ENCODE results near the gene CTTN.
"Not testable (repeated sequence)": the region's sequence is repeated elsewhere in the genome, so short reads cannot be mapped to it uniquely, and the experiment has no call there.

CTTN gene

DNA sequence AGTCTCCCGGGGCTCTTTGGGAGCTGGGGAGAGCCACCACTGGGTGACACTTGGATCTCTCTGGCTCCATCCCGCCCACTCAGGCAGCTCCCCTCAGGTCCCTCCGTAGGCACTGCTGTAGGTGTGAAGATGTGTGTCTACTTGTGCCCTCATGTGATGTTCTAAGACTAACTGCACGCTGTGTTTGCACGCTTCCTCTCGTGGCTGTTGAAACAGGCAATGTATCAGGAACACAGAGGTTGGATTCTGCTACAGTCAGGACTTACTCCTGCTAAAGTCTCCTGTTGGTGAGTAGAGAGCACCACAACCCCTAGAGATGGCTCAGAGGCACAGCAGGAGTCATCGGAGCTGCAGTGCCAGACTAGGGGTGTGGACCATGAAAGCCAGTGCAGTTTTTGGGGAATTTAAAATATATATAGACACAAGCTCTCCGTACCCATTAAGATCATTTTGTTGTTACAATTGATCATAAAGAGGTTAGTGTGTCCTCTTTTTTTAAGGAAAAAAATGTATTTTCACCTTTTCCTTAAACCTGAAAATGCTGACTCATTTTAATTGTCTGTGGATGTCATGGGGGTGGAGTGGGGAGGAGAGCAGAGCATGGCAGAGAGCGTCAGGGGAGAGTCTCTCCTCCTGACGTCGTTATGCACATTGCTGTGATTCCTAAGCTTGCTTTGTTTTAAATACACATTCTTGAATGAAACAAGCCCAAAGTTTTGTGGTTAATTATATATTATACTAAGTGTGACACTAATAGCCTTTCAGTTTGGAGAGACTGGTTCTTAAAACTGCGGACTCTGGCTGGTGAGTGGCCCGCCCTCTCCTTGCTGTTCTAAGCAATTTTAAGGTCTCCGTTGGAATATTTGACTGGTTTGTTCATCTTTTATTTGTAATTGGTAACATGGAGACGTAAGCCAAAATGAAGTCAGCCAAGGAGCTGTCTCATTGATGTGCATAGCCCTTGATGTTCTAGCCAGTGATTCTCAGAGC is 16.2 kb upstream of the CTTN start:
- DNase-seq (ENCODE audit: low read depth) = no peak

DNA sequence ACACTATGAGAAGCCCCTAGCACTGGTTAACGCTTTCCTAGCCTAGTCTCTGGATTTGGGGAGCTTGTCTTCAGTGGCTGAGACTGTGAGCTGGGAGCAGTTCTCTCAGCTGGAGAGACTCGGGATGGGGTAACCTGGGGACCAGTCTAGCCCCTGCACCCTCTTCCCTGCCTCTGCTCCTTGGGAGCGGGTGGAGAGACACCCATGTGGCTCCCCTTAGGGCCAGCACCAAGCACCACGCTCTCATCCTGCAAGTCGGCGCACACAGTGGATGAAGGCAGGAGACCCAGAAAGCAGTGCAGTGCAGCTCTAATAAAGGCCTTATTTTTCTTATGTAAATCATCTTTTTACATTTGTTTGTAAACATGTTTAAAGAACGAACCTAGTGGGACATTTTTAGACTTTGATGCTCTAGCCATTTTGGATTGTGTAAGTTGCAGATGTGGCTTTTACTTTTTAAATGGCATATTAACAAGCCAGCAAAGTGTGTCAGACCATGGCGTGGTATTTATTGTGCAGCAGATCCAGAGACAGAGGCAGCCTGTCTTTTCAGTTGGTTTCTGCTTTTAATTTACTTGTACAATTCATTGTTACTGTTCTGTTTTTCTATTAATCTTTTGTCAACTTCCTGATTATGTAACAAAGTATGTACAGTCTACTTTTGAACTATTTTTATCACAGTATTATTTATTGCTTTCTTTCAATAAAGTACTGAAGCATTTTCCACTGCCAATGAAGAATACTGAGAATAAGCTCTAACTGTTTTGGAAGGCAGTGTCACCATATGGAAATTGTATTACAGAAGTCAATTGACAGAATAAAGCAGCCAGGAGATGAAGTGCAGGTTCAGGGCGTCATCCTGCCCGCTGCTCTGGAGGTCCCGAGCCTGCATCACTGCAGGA is 14.4 kb upstream of the CTTN start:
- DNase-seq (ENCODE audit: low read depth) = no peak

DNA sequence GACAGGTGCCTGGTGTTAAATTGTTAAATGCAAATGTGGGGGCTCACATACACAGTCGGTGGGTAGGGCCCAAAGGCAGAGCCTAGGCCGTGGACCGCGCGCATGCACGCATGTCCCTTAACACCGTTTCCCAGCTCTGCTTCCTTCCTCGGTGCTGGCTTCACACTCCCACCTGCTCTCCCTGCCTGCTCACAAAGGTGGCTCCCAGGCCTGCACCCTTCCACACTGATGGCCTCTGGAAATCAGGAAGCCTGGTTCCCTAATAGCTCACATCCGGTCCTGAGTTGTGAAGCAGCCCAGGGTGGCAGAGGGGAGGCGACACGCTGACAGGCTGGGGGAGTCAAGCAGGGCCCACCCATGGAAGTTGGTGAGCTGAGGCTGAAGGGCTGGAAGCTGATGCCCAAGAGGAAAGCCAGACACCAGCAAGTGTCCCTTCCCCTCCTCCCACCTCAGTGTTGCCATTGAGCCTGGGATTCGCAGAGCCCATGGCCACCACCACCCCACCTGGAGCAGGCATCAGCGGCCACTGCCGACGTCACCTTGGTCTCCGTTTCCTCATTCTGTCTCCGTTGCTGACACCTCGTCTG is 13.7 kb upstream of the CTTN start:
- no peak for DNase-seq (ENCODE audit: low read depth)

GRCh38 chr11:70387564-70387963 is 10.8 kb upstream of the CTTN start:
- DNase-seq (ENCODE audit: low read depth) = no peak

DNA sequence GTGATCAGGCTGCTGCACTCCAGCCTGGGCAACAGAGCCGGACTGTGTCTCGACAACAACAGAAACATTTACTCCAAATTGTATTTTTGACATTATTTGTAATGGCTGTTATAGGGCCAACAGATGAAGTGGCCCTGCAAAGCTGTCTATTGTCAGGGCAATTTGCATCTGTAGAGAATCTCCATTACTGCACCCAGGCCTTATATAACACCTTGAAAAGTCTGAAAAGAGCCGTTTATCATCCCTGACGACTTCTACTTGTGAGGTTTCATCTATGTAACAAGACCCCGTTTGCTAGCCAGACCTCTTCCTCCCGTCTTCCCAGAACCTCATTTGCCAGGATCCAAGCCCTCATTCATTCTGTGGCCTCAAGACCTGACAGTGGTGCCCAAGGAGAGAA is 9.1 kb upstream of the CTTN start:
- DNase-seq (ENCODE audit: low read depth) = no peak

GRCh38 chr11:70390882-70391281 is 7.4 kb upstream of the CTTN start:
- DNase-seq (ENCODE audit: low read depth) = not testable (repeated sequence)

- DNase-seq (ENCODE audit: low read depth) = no peak
These were observed 3.9 kb upstream of the CTTN start for GRCh38 chr11:70394211-70394950.

DNA sequence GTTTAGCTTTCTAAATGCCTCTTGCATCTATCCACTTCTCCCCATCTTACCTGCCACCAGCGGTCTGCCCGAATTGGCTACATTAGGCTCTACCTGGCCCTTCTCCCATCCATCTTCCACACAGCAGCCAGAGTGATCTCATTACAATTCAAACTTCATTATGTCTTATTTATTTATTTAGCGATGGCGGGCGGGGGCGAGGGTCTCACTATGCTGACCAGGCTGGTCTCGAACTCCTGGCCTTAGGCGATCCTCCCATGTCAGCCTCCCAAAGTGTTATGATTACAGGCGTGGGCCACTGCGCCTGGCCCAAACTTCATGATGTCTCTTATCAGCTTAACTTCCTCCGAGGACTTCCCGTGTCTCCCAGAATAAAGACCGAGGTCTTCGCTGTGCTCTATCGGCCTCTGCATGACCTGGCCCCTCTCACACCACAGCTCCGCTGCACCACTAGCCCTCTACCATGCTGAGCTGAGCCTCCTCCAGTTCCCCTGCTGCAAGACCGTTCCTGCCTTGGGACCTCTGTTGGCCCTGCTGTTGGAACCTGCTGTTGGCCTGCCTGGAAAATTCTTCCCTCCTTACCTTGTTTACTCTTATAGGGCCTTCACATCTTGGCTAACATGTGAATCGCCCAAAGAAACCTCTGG is 870 bp upstream of the CTTN start:
- no peak for DNase-seq (ENCODE audit: low read depth)

GRCh38 chr11:70398834-70399680 is 728 bp downstream of the CTTN start:
- no peak for DNase-seq (ENCODE audit: low read depth)

DNA sequence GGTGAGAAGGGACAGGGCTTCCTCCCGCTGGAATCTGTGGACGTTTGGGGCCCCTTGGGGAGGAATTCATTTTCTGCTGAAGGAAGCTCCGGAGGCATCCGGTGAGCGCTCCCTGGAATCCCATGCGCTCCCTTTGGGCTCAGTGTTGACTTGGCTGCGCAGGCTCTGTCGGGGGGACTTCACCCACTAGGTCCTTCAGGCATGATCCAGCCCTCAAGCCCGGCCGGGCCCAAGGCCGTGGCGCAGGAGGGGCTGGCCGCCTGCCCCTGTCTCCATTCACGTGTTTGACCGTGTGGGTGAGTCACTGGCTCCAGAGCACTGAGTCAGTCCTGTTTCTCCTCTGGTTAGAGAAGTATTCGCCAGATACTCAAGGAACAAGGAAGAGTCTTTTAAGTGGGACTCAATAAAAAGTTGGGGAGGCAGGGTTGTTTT is 1.4 kb downstream of the CTTN start:
- DNase-seq (ENCODE audit: low read depth) = no peak

DNA sequence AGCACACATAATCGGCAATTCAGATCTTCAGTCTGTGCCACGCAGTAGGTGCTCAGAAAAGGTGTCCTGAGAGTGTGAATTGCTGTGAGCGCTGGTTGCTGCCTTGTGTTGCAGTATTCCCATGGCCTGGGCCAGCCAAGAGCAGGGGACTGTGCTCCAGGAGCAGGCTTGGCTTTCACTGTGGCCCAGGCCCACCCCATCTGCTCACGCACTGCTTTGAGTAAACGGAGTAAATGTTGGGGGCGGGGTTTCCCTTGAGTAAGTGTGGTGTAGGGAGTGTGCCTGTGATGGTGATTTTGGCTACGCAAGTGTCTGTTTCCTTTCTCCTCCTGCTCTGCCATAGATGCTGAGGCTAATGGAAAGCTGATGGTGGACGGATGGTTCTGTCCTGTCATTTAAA is 2.3 kb downstream of the CTTN start:
- DNase-seq (ENCODE audit: low read depth) = no peak

GRCh38 chr11:70402016-70402415 is 3.7 kb downstream of the CTTN start:
- no peak for DNase-seq (ENCODE audit: low read depth)

- DNase-seq (ENCODE audit: low read depth) = no peak
These were observed 4.4 kb downstream of the CTTN start for GRCh38 chr11:70402685-70403084.

GRCh38 chr11:70404244-70404643 is 5.9 kb downstream of the CTTN start:
- no peak for DNase-seq (ENCODE audit: low read depth)

- no peak for DNase-seq (ENCODE audit: low read depth)
These were observed 7.5 kb downstream of the CTTN start for GRCh38 chr11:70405679-70406395.

GRCh38 chr11:70407121-70407520 is 8.8 kb downstream of the CTTN start:
- no peak for DNase-seq (ENCODE audit: low read depth)

GRCh38 chr11:70407814-70408213 is 9.5 kb downstream of the CTTN start:
- DNase-seq (ENCODE audit: low read depth) = no peak

DNA sequence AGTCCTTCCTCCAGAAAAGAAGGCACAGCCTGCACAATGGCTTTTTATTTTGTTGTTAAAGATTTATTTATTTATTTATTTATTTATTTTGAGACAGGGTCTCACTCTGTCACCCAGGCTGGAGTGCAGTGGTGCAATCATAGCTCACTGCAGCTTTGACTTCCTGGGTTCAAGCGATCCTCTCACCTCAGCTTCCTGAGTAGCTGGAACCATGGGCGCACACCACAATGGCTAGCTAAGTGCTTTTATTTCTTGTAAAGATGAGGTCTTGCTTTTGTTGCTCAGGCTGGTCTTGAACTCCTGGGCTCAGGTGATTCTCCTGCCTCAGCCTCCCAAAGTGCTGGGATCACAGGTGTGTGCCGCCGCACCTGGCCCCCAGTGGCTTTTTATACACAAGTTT is 10.0 kb downstream of the CTTN start:
- DNase-seq (ENCODE audit: low read depth) = not testable (repeated sequence)

- no peak for DNase-seq (ENCODE audit: low read depth)
These were observed 11.1 kb downstream of the CTTN start for GRCh38 chr11:70409437-70409836.

DNA sequence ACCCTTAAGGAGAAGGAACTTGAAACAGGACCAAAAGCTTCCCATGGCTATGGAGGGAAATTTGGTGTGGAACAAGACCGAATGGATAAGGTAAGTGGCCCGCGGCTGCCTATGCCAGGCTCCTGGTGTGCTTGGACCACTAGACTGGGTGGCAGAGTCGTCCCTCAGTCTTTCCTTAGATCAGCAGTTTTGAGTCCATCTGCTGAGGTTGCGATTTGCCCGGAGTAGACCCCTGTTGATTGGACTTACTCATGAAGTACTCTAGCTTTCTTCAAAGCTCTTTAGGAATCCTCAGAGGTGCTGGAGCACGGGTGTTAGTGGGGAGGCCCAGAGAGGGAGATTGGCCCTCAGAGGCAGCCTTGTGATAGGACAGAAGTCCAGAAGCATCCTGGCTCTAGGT is 11.5 kb downstream of the CTTN start:
- no peak for DNase-seq (ENCODE audit: low read depth)

Measured in activated T-helper 9 cell treated with anti-CD3 and anti-CD28 coated beads, Interleukin-2, amount 50 U/mL, for 16 hours (primary cell).